Endothelial cell of umbilical vein (primary cell): ENCODE measurements around the gene HYI. TPM values are rescaled to one million over a fixed set of nuclear protein-coding genes. Genes with fewer than 3 reads are reported as not detected.

Experiments used
- BruUV-seq: library from RNA; stranded (reverse); fragments of 400-500 nt; replicated peaks from 2 replicates; lab custom pipeline; 2021; lab: Mats Ljungman, UMichigan
- CTCF ChIA-PET: fragments of 300-600, 350-600 bp; sonication (Branson Sonifier 250); formaldehyde crosslinking; loops from one replicate; lab custom pipeline; 2021; ENCODE audit warnings: antibody characterized with exemption, inconsistent platforms; lab: Charles Lee
- POLR2A ChIA-PET: fragments of 300-600, 350-600 bp; sonication (Branson Sonifier 250); formaldehyde crosslinking; loops from one replicate; lab custom pipeline; 2021; ENCODE audit warnings: antibody characterized with exemption, inconsistent platforms; lab: Charles Lee
- DNase-seq: peaks from one replicate; pipeline ENCODE4 v3.0.0-alpha.2; 2011; ENCODE audit warnings: low read depth, low spot score
- FAIRE-seq: peaks from 2 replicates; lab custom pipeline; 2011; peaks lifted over from hg19 to GRCh38; lab: Jason Lieb, UNC
- H2AFZ ChIP-seq: 2 replicates; pipeline ENCODE4 v1.6.0; 2012; ENCODE audit warnings: low read depth, low read length, control low read depth, inconsistent platforms
- H3K27ac ChIP-seq: 2 replicates; pipeline ENCODE4 v1.5.1; 2011; ENCODE audit warnings: low read depth, mild to moderate bottlenecking, control low read depth, low read length, moderate library complexity; ENCODE audit not compliant: insufficient read depth
- H3K27me3 ChIP-seq, 2 experiments: 2 replicates each; pipeline versions ENCODE4 v1.6.0 to v1.6.1; 2011; ENCODE audit warnings: low read length in 2 of 2, mixed read lengths in 1 of 2; ENCODE audit not compliant: control insufficient read depth in 2 of 2, insufficient read depth in 2 of 2
- H3K36me3 ChIP-seq, 2 experiments: 2 replicates in 1 of 2; 3 replicates in 1 of 2; pipeline ENCODE4 v1.5.1; 2011; ENCODE audit warnings: low read length in 2 of 2, mild to moderate bottlenecking in 1 of 2, moderate library complexity in 1 of 2; ENCODE audit not compliant: control insufficient read depth in 2 of 2, insufficient read depth in 2 of 2; ENCODE audit errors: extremely low read depth in 1 of 2
- H3K4me1 ChIP-seq: 3 replicates; pipeline ENCODE4 v1.5.1; 2011; ENCODE audit warnings: mild to moderate bottlenecking, low read length; ENCODE audit not compliant: control insufficient read depth, insufficient read depth; ENCODE audit errors: extremely low read depth
- H3K4me2 ChIP-seq: 2 replicates; pipeline ENCODE4 v1.6.1; 2011; ENCODE audit warnings: low read length, control low read depth, mixed read lengths; ENCODE audit not compliant: insufficient read depth
- H3K4me3 ChIP-seq, 3 experiments: fragments of 200-600 bp in 1 of 3; sonication (generic), shearing (Covaris generic) in 1 of 3; replicated peaks in 1 of 3; 2 replicates each; pipeline ENCODE4 v1.5.1; 2011 to 2016; ENCODE audit warnings: control low read depth in 3 of 3, low read length in 3 of 3, mild to moderate bottlenecking in 2 of 3, inconsistent platforms in 1 of 3, low read depth in 1 of 3, moderate library complexity in 1 of 3; ENCODE audit not compliant: insufficient read depth in 1 of 3
- H3K79me2 ChIP-seq: 2 replicates; pipeline ENCODE4 v1.6.0; 2012; ENCODE audit warnings: low read length, inconsistent platforms; ENCODE audit not compliant: control insufficient read depth, insufficient read depth
- H3K9ac ChIP-seq: replicated peaks from 2 replicates; pipeline ENCODE3; 2011; ENCODE audit warnings: low read length, control low read depth; ENCODE audit not compliant: insufficient read depth; ENCODE audit errors: extremely low read depth
- H3K9me1 ChIP-seq: replicated peaks from 3 replicates; pipeline ENCODE4 v1.6.0; 2011; ENCODE audit warnings: mild to moderate bottlenecking, low read length; ENCODE audit not compliant: control insufficient read depth, insufficient read depth; ENCODE audit errors: extremely low read depth
- H3K9me3 ChIP-seq: replicated peaks from 2 replicates; pipeline ENCODE4 v1.5.1; 2012; ENCODE audit warnings: low read length, inconsistent platforms; ENCODE audit not compliant: control insufficient read depth, insufficient read depth
- H4K20me1 ChIP-seq: replicated peaks from 2 replicates; pipeline ENCODE3; 2011; ENCODE audit warnings: mild to moderate bottlenecking, low read length; ENCODE audit not compliant: control insufficient read depth, insufficient read depth; ENCODE audit errors: extremely low read depth
- EZH2 ChIP-seq: IDR thresholded peaks from 2 replicates; pipeline ENCODE4 v1.6.1; 2012; ENCODE audit warnings: borderline replicate concordance, low read depth, mild to moderate bottlenecking, moderate library complexity, low read length, inconsistent platforms; ENCODE audit not compliant: severe bottlenecking
- GATA2 ChIP-seq: IDR thresholded peaks from 2 replicates; pipeline ENCODE4 v1.7.0; 2011; ENCODE audit warnings: low read depth, mild to moderate bottlenecking, moderate library complexity, mixed read lengths, low read length; ENCODE audit not compliant: insufficient read length, insufficient read depth
- JUN ChIP-seq: IDR thresholded peaks from 2 replicates; pipeline ENCODE4 v1.6.1; 2011; ENCODE audit warnings: borderline replicate concordance, low read depth; ENCODE audit not compliant: insufficient read length, insufficient read depth
- POLR2A ChIP-seq: IDR thresholded peaks from 2 replicates; pipeline ENCODE4 v1.6.1; 2012; ENCODE audit warnings: low read depth, mild to moderate bottlenecking, control low read depth, low read length
- POLR2AphosphoS5 ChIP-seq: IDR thresholded peaks from 2 replicates; pipeline ENCODE4 v1.6.1; 2012; ENCODE audit warnings: low read depth, mild to moderate bottlenecking, control low read depth, low read length, moderate library complexity; ENCODE audit not compliant: insufficient read depth
- dilution Hi-C: fragments of 300-500 bp; cut with MboI; formaldehyde crosslinking; loops from one replicate; pipeline ENCODE4 v1.15.0; 2019; ENCODE audit warnings: low sequenced_read_pairs; ENCODE audit not compliant: extremely low pct_ligation_motif_present
- intact Hi-C: fragments of 100-400 bp; cut with micrococcal nuclease; formaldehyde crosslinking; loops from one replicate; pipeline ENCODE4 v1.10.0; 2022
- polyA plus RNA-seq, 4 experiments: library from polyadenylated mRNA; depleted of rRNA in 3 of 4; stranded (reverse) in 3 of 4; unstranded in 1 of 4; fragments of >200 nt; gene quantifications; 2 replicates each; pipeline versions ENCODE4 v1.2.1 to v1.2.3, GENCODE V29; 2011 to 2012; ENCODE audit warnings: missing spikeins in 1 of 4
- total RNA-seq: library from RNA; stranded (reverse); gene quantifications from 2 replicates; pipeline ENCODE4 v1.2.3, GENCODE V29; 2021

HYI gene
- total and polyA plus RNA-seq, 2 donors (not counting 3 experiments of a cell fraction or from before 2014, with no cell fraction given), result 324 to 342 TPM

GRCh38 chr1:43431676-43432075 is 22.1 kb downstream of the HYI start:
- Histone ChIP-seq H4K20me1 (no peaks in the 10 kb centered on the region), H3K27me3 (no peaks in the 10 kb centered on the region), H3K27ac (no peak overlapping the region), H3K79me2 (no peaks in the 10 kb centered on the region), H3K36me3 (peaks cover 5 to 67% of the 10 kb centered on the region in 2 experiments), H2AFZ (no peak overlapping the region), H3K9me3 (no peaks in the 10 kb centered on the region), H3K4me2 (no peak overlapping the region), H3K9me1 (no peaks in the 10 kb centered on the region), H3K4me1 (no peaks in the 10 kb centered on the region), H3K9ac (no peak overlapping the region), H3K4me3 (no peak overlapping the region)
- dilution Hi-C loops (no loop called here), intact Hi-C loops (no loop called here)
- CTCF ChIA-PET, result no interaction called here
- no peak for TF ChIP-seq POLR2AphosphoS5
- TF ChIP-seq GATA2, result no peak
- no peak for TF ChIP-seq EZH2
- TF ChIP-seq POLR2A, result no peak
- TF ChIP-seq JUN, result no peak
- no peak for FAIRE-seq
- POLR2A ChIA-PET, result no interaction called here
- no TSS peak for BruUV-seq
- DNase-seq, result no peak

DNA sequence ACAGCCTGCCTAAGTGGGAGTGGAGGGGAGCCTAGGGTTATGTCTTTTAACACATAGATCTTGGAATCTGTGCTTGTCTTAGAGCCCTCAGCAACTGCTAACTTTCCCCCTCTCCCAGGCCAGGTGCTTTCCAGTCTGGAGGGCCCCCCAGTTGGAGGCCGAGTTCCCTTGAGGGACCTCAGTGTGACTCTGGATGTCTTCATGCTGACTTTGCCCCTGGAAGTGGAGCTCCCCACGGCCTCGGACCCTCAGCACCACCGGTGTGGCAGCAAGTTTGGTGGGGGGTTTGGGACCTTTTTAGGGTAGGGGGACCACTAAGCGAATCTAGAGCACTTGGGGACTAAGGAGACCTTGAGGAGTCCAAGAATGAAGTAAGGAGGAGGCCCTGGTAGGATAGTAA is 22.9 kb downstream of the HYI start:
- CTCF ChIA-PET, result no interaction called here
- FAIRE-seq, result no peak

More for the DNA sequence above, 22.9 kb downstream of the HYI start:
- H3K27me3 ChIP-seq, result no peaks in the 10 kb centered on the region
- POLR2A ChIA-PET, result no interaction called here
- no peaks in the 10 kb centered on the region for H3K4me1 ChIP-seq
- no TSS peak for BruUV-seq
- dilution Hi-C loops, result no loop called here
- no peak overlapping the region for H3K27ac ChIP-seq
- no peak overlapping the region for H3K4me3 ChIP-seq
- no peak overlapping the region for H3K9ac ChIP-seq
- H3K9me3 ChIP-seq, result no peaks in the 10 kb centered on the region
- H2AFZ ChIP-seq, result no peak overlapping the region
- H3K4me2 ChIP-seq, result no peak overlapping the region
- H3K36me3 ChIP-seq, result peaks cover 7 to 76% of the 10 kb centered on the region in 2 experiments
- TF ChIP-seq POLR2A, result no peak
- no peaks in the 10 kb centered on the region for H4K20me1 ChIP-seq
- no peaks in the 10 kb centered on the region for H3K79me2 ChIP-seq
- no peaks in the 10 kb centered on the region for H3K9me1 ChIP-seq
- DNase-seq, result no peak
- intact Hi-C loops, result no loop called here
